MCF 10A (cell line): Measurements from ENCODE around the gene MRPL44. TPM values are rescaled to one million over a fixed set of nuclear protein-coding genes. Genes with fewer than 3 reads are reported as not detected.
A peak's percentile ranks its signal among the peaks of the same experiment; 100 is the strongest.

Experiments used
- BruUV-seq: library from RNA; stranded (reverse); fragments of 400-500 nt; replicated peaks from 2 replicates; lab custom pipeline; 2021; lab: Mats Ljungman, UMichigan
- CTCF ChIA-PET: fragments of 300-600 bp; sonication (Branson Sonifier 250); formaldehyde crosslinking; extraction: SDS; loops from one replicate; lab custom pipeline; 2021; ENCODE audit warnings: antibody characterized with exemption, inconsistent platforms; lab: Yijun Ruan, JAX
- POLR2A ChIA-PET: fragments of 300-600, 350-650 bp; sonication (Branson Sonifier 250); formaldehyde crosslinking; extraction: SDS; loops from one replicate; lab custom pipeline; 2020; ENCODE audit warnings: antibody characterized with exemption, inconsistent platforms; lab: Yijun Ruan, JAX
- DNase-seq: peaks from one replicate; pipeline ENCODE4 v3.0.0-alpha.2; 2018; ENCODE audit not compliant: unreplicated experiment
- H3K27ac Mint-ChIP-seq: one replicate; pipeline ENCODE4 v1.8.0; 2022; ENCODE audit warnings: mild to moderate bottlenecking, low read depth, mixed read lengths; ENCODE audit not compliant: unreplicated experiment
- H3K27me3 Mint-ChIP-seq: one replicate; pipeline ENCODE4 v1.8.0; 2022; ENCODE audit warnings: mixed read lengths; ENCODE audit not compliant: insufficient read depth, unreplicated experiment
- H3K36me3 Mint-ChIP-seq: one replicate; pipeline ENCODE4 v1.8.0; 2022; ENCODE audit warnings: mild to moderate bottlenecking, moderate library complexity, mixed read lengths; ENCODE audit not compliant: insufficient read depth, unreplicated experiment
- H3K4me1 Mint-ChIP-seq: one replicate; pipeline ENCODE4 v1.8.0; 2022; ENCODE audit warnings: mixed read lengths; ENCODE audit not compliant: insufficient read depth, unreplicated experiment
- H3K4me3 Mint-ChIP-seq: one replicate; pipeline ENCODE4 v1.8.0; 2022; ENCODE audit warnings: mild to moderate bottlenecking, moderate library complexity, mixed read lengths; ENCODE audit not compliant: unreplicated experiment
- H3K9me3 Mint-ChIP-seq: one replicate; pipeline ENCODE4 v1.8.0; 2022; ENCODE audit warnings: mixed read lengths; ENCODE audit not compliant: unreplicated experiment
- intact Hi-C: fragments of 100-400 bp; cut with micrococcal nuclease; formaldehyde crosslinking; loops from 2 replicates; pipeline ENCODE4 v1.14.1; 2022
- total RNA-seq: library from RNA; stranded (reverse); gene quantifications from 2 replicates; pipeline ENCODE4 v1.2.3, GENCODE V29; 2022
- TF ChIP-seq, protein P1 (sequence below): fragments of 200-600 bp; IDR thresholded peaks from one replicate; pipeline ENCODE4 v1.8.0; 2022; ENCODE audit warnings: antibody characterized with exemption, mild to moderate bottlenecking; ENCODE audit not compliant: unreplicated experiment

The MRPL44 gene
- total RNA-seq, 1 experiment from 2014 or later = 27.4 TPM

DNA sequence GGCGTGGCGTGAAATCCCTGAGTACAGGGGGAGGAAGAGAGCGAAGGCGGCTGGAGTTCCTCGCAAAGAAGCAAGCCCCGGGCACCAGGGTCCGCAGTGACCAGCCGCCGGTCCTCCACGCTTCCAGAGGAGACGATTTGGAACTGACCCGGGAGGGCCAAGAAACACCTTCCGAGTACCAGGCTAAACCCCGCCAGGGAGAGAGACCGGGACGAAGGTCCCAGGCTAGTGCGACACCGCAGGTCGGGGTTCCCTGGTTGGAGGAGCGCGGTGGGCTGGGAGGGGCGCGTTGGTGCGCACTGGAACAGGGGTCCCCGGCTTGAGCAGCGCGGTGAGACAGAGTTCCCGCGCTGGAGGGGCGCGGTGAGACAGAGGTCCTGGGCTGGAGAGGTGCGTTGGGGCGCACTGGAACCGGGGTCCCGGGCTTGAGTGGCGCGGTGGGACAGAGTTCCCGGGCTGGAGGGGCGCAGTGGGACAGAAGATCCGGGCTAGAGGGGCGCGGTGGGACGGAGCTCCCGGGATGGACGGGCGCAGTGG is 13.0 kb upstream of the MRPL44 start:
- ChIA-PET CTCF (interaction anchor here (0.7 to 1.7 kb wide), 2 partner anchors 17 to 50 kb away, joined by 3 to 4 read pairs; no protein-coding TSS in a partner anchor), POLR2A (interaction anchor here (0.7 to 5.4 kb wide), 9 partner anchors 8 to 153 kb away, joined by 3 to 71 read pairs (median 3); partner anchors contain the start of gene MRPL44)
- TF ChIP-seq, protein P1, sequence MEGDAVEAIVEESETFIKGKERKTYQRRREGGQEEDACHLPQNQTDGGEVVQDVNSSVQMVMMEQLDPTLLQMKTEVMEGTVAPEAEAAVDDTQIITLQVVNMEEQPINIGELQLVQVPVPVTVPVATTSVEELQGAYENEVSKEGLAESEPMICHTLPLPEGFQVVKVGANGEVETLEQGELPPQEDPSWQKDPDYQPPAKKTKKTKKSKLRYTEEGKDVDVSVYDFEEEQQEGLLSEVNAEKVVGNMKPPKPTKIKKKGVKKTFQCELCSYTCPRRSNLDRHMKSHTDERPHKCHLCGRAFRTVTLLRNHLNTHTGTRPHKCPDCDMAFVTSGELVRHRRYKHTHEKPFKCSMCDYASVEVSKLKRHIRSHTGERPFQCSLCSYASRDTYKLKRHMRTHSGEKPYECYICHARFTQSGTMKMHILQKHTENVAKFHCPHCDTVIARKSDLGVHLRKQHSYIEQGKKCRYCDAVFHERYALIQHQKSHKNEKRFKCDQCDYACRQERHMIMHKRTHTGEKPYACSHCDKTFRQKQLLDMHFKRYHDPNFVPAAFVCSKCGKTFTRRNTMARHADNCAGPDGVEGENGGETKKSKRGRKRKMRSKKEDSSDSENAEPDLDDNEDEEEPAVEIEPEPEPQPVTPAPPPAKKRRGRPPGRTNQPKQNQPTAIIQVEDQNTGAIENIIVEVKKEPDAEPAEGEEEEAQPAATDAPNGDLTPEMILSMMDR = no peak
- H3K27me3 Mint-ChIP-seq = no peaks in the 10 kb centered on the region
- BruUV-seq = no TSS peak
- intact Hi-C loops = loop anchor here (5.0 kb wide), 1 partner anchor 107 kb away; the partner anchor contains the start of gene AP1S3
- H3K27ac Mint-ChIP-seq = peak overlapping the region; percentile 90
- peak; percentile 39 for DNase-seq
- no peaks in the 10 kb centered on the region for H3K9me3 Mint-ChIP-seq
- peaks cover 34% of the 10 kb centered on the region for H3K4me1 Mint-ChIP-seq
- peak overlapping the region; percentile 96 for H3K4me3 Mint-ChIP-seq
- peaks cover 12% of the 10 kb centered on the region for H3K36me3 Mint-ChIP-seq

DNA sequence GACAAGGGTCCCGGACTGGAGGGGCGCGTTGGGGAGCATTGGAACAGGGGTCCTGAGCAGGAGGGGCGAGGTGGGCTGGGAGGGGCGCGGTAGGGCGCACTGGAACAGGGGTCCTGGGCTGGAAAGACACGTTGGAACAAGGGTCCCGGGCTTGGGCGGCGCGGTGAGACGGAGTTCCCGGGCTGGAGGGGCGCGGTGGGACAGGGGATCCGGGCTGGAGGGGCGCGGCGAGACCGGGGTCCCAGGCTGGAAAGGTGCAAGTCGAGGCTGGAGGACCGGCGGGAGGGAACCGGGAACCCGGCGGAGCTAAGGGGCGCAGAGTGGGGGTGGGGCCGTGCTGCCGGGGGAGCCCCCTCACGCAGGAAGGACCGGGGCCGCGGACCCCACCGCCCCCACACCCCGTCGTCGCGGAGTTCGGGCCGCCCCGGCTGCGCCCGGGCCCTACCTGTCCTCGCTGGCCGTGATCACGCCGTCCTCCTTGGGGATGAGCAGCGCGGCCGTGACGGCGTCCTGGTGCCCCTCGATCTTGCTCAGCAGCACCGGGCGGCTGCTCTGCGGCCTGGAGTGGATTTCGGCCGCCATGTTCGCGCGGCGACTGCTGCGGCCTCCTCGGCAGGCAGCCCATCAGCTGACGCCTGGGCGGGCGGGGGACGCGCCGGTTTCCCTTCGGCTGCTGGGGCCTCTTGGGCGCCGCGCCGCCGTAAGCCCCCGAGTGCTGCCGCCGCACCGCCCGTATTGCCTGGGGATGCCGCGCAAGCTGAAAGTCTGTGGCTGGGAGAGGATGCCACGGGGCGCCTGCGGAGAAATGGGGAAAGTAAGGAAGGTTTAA is 12.3 kb upstream of the MRPL44 start, which contains the start of gene WDFY1:
TSS of gene WDFY1 (minus strand) at position 633 of the 829 bp plus-strand sequence. CDS start at position 582, 51 bp downstream.
- BruUV-seq = no TSS peak
- ChIA-PET POLR2A (interaction anchor here (0.6 to 5.4 kb wide), 14 partner anchors 9 to 384 kb away, joined by 3 to 71 read pairs (median 3); partner anchors contain the start of gene MRPL44), CTCF (interaction anchor here (0.7 to 1.7 kb wide), 2 partner anchors 17 to 49 kb away, joined by 3 to 4 read pairs; no protein-coding TSS in a partner anchor)
- no peaks in the 10 kb centered on the region for H3K9me3 Mint-ChIP-seq
- peaks cover 30% of the 10 kb centered on the region for H3K4me1 Mint-ChIP-seq
- intact Hi-C loops = loop anchor here (5.0 kb wide), 1 partner anchor 108 kb away; the partner anchor contains the start of gene AP1S3
- H3K36me3 Mint-ChIP-seq = peaks cover 12% of the 10 kb centered on the region
- TF ChIP-seq, protein P1 = no peak
- no peaks in the 10 kb centered on the region for H3K27me3 Mint-ChIP-seq
- DNase-seq = peak; percentile 79
- H3K27ac Mint-ChIP-seq = peak within 1 kb of the TSS; percentile 90
- peak within 1 kb of the TSS; percentile 96 for H3K4me3 Mint-ChIP-seq

DNA sequence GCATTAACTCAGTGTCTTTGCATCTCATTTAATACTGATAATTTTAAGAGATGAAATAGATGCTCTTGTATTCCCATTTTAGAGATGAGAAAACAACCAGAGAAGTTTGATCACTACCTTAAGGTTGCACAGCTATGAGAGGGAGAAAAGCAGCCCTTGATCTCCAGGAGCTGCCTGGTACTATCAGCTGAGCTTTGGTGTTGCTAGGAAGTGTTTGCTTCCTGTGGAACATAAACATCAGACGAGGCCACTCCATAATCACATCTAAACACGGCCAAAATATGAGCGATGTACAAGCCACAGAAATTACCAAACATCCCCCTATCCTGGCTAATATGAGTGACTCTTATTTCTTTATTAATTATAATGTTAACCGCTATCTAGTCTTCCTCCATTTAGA is 11.5 kb upstream of the MRPL44 start:
- TF ChIP-seq, protein P1 = no peak
- intact Hi-C loops = no loop called here
- ChIA-PET CTCF (interaction anchor here (0.6 kb wide), 1 partner anchor 47 kb away, joined by 3 read pairs; no protein-coding TSS in a partner anchor), POLR2A (interaction anchor here (0.6 to 5.4 kb wide), 6 partner anchors 10 to 385 kb away, joined by 3 to 71 read pairs (median 3); partner anchors contain the start of gene MRPL44)
- BruUV-seq = no TSS peak
- Mint-ChIP-seq H3K36me3 (peaks cover 12% of the 10 kb centered on the region), H3K4me3 (peak overlapping the region; percentile 96), H3K27ac (peak overlapping the region; percentile 33), H3K27me3 (no peaks in the 10 kb centered on the region), H3K9me3 (no peaks in the 10 kb centered on the region), H3K4me1 (peaks cover 30% of the 10 kb centered on the region)
- no peak for DNase-seq
